ENCODE data around the gene SDK1.
A peak's percentile ranks its signal among the peaks of the same experiment; 100 is the strongest.

SDK1 gene

GRCh38 chr7:3897430-3898372 lies 596.6 kb downstream of the SDK1 start:
- DNase-seq, result peak; percentile 64
- in situ Hi-C loops (cut with HindIII; ENCODE audit: low pct_ligation_motif_present, low pct_unique_long_range_greater_than_20kb, low sequenced_read_pairs), result no loop called here

DNA sequence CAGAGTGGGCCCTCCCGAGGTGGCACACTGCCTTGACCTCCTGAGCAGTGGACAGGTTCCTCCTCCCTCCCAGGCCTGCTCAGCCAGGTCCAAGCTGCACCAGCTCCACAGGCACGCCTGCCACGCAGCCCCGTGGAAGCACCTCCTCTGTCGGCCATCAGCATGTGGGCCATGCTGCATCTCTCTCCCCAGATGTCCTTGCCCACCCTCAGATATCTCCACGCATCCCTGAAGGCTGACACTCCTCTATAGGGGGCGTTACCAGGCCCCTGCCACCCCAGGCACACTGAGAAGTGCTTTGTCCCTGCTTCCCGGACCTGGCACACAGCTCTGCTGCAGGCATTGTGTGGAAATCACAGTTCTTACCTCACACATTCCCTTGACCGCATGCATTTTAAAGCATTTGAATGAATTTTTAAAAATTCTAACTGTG lies 598.5 kb downstream of the SDK1 start:
- in situ Hi-C loops (cut with HindIII; ENCODE audit: low pct_ligation_motif_present, low pct_unique_long_range_greater_than_20kb, low sequenced_read_pairs), result no loop called here
- no peak for DNase-seq

GRCh38 chr7:3908153-3908552 lies 607.1 kb downstream of the SDK1 start:
- in situ Hi-C loops (cut with HindIII; ENCODE audit: low pct_ligation_motif_present, low pct_unique_long_range_greater_than_20kb, low sequenced_read_pairs), result no loop called here
- no peak for DNase-seq

GRCh38 chr7:3909128-3909527 lies 608.1 kb downstream of the SDK1 start:
- in situ Hi-C loops (cut with HindIII; ENCODE audit: low pct_ligation_motif_present, low pct_unique_long_range_greater_than_20kb, low sequenced_read_pairs), result no loop called here
- DNase-seq, result no peak

DNA sequence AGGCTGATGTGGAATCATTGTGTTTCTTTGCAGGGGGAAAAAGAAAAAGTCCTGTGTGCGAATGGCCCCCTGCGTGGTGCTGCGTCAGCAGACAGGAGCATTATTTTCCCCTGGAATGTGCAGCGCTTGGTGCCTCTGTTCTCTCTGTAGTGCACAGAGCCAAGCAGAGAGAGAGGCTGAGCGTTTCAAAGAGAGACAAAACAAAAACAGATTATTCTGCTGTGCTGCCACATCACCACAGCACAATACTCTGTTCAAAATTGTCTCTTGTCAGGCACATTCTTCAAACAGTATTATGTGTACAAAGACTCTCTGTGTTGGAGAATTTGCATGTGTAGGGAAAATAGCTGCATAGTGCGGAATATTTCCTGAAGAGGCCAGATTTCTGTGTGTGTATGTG lies 609.0 kb downstream of the SDK1 start:
- in situ Hi-C loops (cut with HindIII; ENCODE audit: low pct_ligation_motif_present, low pct_unique_long_range_greater_than_20kb, low sequenced_read_pairs), result no loop called here
- DNase-seq, result no peak

- in situ Hi-C loops (cut with HindIII; ENCODE audit: low pct_ligation_motif_present, low pct_unique_long_range_greater_than_20kb, low sequenced_read_pairs), result no loop called here
- DNase-seq, result no peak
These were observed 610.6 kb downstream of the SDK1 start for GRCh38 chr7:3911685-3912084.

DNA sequence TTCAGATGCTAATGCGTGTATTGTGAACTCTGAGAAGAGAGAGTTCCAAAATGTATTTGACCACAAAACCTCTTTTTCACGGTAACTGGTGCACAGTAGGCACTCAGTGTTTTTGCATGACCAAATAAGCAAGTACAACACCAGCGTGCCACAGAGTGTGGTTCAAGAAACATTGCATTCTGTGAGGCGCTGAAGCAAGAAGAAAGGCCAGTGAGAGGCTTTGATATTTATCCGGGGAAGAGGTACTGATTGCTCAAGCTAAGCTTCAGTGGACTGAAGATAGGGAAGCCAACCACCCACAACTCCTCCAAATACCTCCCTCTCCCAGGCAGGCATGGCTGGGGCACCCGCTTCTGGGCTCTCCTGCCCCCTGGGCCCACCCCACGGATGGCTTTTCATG lies 611.2 kb downstream of the SDK1 start:
- no peak for DNase-seq
- in situ Hi-C loops (cut with HindIII; ENCODE audit: low pct_ligation_motif_present, low pct_unique_long_range_greater_than_20kb, low sequenced_read_pairs), result no loop called here

GRCh38 chr7:3914051-3914775 lies 613.2 kb downstream of the SDK1 start:
- in situ Hi-C loops (cut with HindIII; ENCODE audit: low pct_ligation_motif_present, low pct_unique_long_range_greater_than_20kb, low sequenced_read_pairs), result no loop called here
- no peak for DNase-seq

- no peak for DNase-seq
- in situ Hi-C loops (cut with HindIII; ENCODE audit: low pct_ligation_motif_present, low pct_unique_long_range_greater_than_20kb, low sequenced_read_pairs), result no loop called here
These were observed 614.4 kb downstream of the SDK1 start for GRCh38 chr7:3915337-3915878.

GRCh38 chr7:3916146-3916545 lies 615.1 kb downstream of the SDK1 start:
- DNase-seq, result no peak
- in situ Hi-C loops (cut with HindIII; ENCODE audit: low pct_ligation_motif_present, low pct_unique_long_range_greater_than_20kb, low sequenced_read_pairs), result no loop called here

- DNase-seq, result no peak
- in situ Hi-C loops (cut with HindIII; ENCODE audit: low pct_ligation_motif_present, low pct_unique_long_range_greater_than_20kb, low sequenced_read_pairs), result no loop called here
These were observed 616.4 kb downstream of the SDK1 start for GRCh38 chr7:3917436-3917835.

GRCh38 chr7:3918576-3918975 lies 617.5 kb downstream of the SDK1 start:
- DNase-seq, result no peak
- in situ Hi-C loops (cut with HindIII; ENCODE audit: low pct_ligation_motif_present, low pct_unique_long_range_greater_than_20kb, low sequenced_read_pairs), result no loop called here

DNA sequence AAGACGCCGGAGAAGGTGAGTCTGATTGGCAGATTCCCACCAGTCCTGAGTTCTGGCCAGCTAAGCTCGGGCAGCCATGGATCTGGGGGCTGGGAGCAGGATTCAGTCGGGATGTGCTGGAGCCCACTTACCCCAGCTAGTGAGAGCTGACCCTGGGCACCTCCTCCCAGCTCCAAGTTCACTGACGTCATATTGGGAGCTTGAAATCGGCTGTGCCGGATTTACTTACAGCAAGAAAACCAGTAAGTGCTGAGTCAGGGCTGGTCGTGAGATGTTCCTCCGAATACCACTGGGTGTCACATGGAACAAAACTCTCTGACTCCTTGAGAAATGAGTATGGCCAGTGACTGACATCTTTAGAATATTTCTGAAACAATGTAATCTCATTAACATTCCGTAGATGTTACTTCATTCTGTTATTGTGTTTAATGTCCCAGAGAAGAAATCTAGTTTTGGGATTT lies 621.2 kb downstream of the SDK1 start:
- DNase-seq, result peak; percentile 97
- in situ Hi-C loops (cut with HindIII; ENCODE audit: low pct_ligation_motif_present, low pct_unique_long_range_greater_than_20kb, low sequenced_read_pairs), result no loop called here

- DNase-seq, result no peak
- in situ Hi-C loops (cut with HindIII; ENCODE audit: low pct_ligation_motif_present, low pct_unique_long_range_greater_than_20kb, low sequenced_read_pairs), result no loop called here
These were observed 622.4 kb downstream of the SDK1 start for GRCh38 chr7:3923307-3923918.

DNA sequence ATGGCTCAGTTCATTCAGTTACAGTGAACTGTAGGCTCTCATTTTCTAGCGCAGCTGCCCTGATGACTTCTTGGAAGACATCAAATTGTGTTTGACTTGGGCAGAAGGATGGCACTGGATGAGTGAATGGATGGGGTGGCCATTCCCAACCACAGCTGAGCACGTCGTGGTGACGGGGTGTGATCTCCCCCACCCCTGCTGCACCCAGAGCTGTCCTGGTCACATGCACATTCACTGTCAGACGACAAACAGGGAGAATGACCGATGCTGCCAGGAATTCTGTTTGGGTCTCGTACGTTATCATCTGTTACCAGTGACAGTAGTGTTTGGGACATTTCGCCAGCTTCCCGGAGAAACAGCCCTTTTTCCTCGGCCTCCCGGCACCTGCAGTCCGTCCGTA lies 623.2 kb downstream of the SDK1 start:
- in situ Hi-C loops (cut with HindIII; ENCODE audit: low pct_ligation_motif_present, low pct_unique_long_range_greater_than_20kb, low sequenced_read_pairs), result no loop called here
- no peak for DNase-seq

DNA sequence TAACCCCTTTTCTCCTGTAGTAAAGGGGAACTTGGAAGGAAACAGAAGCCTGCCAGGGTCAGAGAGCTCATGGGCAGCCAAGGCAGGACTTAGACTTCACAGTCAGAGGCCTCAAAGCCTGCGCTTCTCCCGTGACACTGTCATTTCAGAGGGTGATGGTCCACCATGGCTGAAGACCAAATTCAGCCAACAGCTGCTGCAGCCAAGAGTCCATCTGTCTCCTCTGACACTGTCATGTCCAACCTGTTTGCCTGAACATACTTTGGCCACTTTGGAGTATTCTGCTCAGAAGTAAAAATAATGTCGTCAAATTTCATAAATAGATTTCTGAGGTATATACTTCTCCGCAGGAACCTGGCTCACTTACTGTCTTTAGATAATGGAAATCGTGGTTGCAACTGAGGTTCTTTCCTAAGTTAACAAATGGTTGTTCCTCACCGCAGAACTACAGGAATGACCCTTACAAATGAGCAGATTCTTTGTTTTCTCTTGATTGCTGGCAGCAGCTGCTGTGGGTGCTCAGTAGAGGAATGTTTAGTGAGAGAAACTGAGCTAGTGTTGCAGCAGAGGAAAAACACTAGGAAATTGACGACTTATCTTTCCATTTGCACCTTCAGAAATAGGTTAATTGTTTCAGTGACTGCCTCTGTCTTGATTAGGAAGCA lies 626.5 kb downstream of the SDK1 start:
- in situ Hi-C loops (cut with HindIII; ENCODE audit: low pct_ligation_motif_present, low pct_unique_long_range_greater_than_20kb, low sequenced_read_pairs), result no loop called here
- DNase-seq, result no peak

- DNase-seq, result no peak
- in situ Hi-C loops (cut with HindIII; ENCODE audit: low pct_ligation_motif_present, low pct_unique_long_range_greater_than_20kb, low sequenced_read_pairs), result no loop called here
These were observed 627.9 kb downstream of the SDK1 start for GRCh38 chr7:3928727-3929515.

DNA sequence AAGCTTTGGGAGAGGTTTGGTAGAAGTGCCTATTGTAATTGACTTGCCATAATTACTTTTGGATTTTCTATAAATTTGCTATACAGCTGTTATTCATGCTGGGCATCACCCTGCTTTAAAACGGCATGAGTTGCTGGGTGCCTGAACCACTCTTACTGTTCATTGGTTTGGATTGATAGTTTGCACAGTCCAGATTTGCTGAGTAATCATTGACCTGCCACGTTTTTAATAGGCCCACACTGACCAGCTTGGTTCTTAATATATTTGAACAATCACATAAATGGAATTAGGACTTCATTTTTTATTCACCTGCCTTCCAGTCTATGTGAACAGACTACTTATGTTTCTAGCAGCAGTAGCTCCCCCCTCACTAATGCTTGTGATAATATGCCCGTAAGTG lies 630.8 kb downstream of the SDK1 start:
- in situ Hi-C loops (cut with HindIII; ENCODE audit: low pct_ligation_motif_present, low pct_unique_long_range_greater_than_20kb, low sequenced_read_pairs), result no loop called here
- no peak for DNase-seq

Data from ACHN (cell line).